GM06990 (cell line): ENCODE results near the gene VCAN.

ENCODE experiments used
- DNase-seq: peaks from one replicate; pipeline ENCODE4 v3.0.0-alpha.2; 2011; ENCODE audit not compliant: insufficient read length; ENCODE audit errors: extremely low read depth
- H3K27me3 ChIP-seq: replicated peaks from 2 replicates; pipeline ENCODE4 v1.6.0; 2011; ENCODE audit warnings: low read length; ENCODE audit not compliant: control insufficient read depth, insufficient read depth
- H3K36me3 ChIP-seq: 2 replicates; pipeline ENCODE4 v1.5.1; 2011; ENCODE audit warnings: low read length; ENCODE audit not compliant: control insufficient read depth, insufficient read depth
- H3K4me3 ChIP-seq: replicated peaks from 2 replicates; pipeline ENCODE4 v1.5.1; 2011; ENCODE audit warnings: low read depth, mild to moderate bottlenecking, control low read depth, low read length
- TF ChIP-seq, protein P1 (sequence below): IDR thresholded peaks from 2 replicates; pipeline ENCODE4 v1.5.1; 2011; ENCODE audit warnings: low read length, control low read depth, mild to moderate bottlenecking, inconsistent platforms; ENCODE audit not compliant: insufficient read depth, poor library complexity, severe bottlenecking

The VCAN gene

DNA sequence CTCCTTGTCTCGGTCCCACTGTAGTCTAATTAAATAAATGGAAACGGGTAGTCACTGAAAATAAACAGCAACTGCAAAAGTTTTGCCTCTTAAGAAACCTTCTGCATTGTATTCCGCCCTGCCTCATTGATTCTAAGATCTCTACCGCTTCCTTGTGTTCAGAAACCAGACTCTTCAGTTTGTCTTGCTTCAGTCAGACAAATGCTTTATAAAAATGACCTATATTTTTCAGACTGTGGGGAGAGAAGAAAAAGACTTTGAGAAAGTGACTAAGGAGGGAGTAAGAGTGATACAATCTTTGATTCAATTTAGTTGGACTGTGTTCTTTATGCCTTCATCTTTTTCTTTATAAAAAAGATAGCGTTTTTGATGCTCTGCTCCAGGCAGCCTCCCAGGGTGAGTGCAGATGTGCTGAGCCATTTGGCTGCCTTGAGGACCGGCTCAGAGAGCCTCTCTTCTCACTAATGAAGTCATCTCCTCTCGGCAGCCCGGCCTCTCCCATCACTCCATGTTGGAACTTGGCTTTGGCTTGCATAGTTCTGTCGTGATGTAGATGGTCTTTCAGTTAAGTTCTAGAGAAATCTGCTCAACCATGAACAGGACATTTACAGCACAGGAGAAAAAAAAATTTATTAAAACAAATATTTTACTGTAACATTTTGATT is 4.0 kb upstream of the VCAN start:
- TF ChIP-seq, protein P1, sequence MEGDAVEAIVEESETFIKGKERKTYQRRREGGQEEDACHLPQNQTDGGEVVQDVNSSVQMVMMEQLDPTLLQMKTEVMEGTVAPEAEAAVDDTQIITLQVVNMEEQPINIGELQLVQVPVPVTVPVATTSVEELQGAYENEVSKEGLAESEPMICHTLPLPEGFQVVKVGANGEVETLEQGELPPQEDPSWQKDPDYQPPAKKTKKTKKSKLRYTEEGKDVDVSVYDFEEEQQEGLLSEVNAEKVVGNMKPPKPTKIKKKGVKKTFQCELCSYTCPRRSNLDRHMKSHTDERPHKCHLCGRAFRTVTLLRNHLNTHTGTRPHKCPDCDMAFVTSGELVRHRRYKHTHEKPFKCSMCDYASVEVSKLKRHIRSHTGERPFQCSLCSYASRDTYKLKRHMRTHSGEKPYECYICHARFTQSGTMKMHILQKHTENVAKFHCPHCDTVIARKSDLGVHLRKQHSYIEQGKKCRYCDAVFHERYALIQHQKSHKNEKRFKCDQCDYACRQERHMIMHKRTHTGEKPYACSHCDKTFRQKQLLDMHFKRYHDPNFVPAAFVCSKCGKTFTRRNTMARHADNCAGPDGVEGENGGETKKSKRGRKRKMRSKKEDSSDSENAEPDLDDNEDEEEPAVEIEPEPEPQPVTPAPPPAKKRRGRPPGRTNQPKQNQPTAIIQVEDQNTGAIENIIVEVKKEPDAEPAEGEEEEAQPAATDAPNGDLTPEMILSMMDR = no peak
- Histone ChIP-seq H3K36me3 (no peaks in the 10 kb centered on the region), H3K4me3 (no peak overlapping the region), H3K27me3 (peaks cover 3% of the 10 kb centered on the region)
- DNase-seq = no peak

DNA sequence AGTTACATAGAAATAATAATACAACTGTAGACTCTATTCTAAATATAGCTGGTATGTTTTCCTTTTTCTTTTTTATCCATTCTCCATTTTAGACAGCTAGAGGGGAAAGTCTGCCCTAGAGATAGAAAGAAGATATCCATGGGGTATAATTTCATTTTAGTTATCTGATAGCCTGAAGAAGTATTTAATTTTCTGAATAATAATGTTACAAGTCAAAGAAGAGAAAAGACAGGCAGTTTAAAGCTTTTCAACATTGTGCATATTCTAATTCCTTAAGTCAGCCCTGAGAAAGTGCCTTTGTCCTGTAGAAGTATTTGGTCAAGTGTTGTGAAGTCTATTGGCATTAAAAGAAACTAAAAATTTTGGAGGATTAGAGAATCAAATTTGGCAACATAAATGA is 2.5 kb upstream of the VCAN start:
- no peak for DNase-seq

DNA sequence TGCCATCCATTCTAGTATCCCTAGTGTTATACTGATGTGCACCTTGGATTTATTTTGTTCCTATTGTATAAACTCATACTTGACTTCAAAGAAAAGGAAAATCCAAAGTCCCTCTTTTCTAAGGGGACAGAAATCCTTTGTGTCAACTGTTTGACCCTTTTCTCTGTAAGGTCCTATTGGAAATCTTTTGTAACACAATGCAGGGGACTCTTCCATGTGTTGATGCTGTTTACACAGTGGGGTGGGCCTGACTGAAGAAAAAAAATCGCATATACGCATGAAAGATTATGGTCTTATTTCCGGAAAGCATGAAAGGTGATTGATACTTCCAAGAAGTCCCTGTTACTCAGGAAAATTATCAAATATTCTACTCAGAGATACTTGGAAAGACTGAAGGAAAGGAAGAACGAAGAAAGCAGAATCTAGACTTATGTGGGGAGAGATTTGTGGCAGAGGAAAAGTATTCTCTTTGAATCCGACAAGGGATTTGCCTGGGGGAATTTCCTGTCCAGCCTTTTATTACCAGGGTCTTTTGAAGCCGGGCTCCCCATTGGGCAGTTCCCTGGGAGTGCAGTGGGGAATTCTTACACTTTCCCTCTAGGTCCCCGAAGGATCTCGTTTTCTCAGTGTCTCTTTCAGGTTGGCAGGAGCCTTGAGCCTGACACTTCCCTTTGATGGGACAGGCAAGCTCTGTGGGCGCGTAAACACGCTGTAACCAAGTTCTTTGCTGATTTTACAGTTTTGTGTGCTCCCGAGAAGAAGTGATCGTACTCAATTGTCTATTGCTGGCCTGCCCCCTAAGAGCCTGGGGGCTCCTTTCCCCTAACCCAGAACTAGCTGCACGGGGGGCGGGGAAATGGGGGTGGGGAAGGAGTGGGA is 779 bp upstream of the VCAN start:
- DNase-seq = no peak
- peaks cover 3% of the 10 kb centered on the region for H3K27me3 ChIP-seq
- H3K4me3 ChIP-seq = peak overlapping the region; percentile 63
- H3K36me3 ChIP-seq = no peaks in the 10 kb centered on the region
- TF ChIP-seq, protein P1 = no peak

More for the DNA sequence above, 2.5 kb upstream of the VCAN start:
- no peak overlapping the region for H3K4me3 ChIP-seq
- TF ChIP-seq, protein P1 = no peak
- H3K27me3 ChIP-seq = peaks cover 3% of the 10 kb centered on the region
- H3K36me3 ChIP-seq = no peaks in the 10 kb centered on the region

GRCh38 chr5:83472213-83472507 is 616 bp downstream of the VCAN start:
- H3K36me3 ChIP-seq = no peaks in the 10 kb centered on the region
- TF ChIP-seq, protein P1 = no peak
- H3K4me3 ChIP-seq = peak overlapping the region; percentile 63
- H3K27me3 ChIP-seq = peaks cover 3% of the 10 kb centered on the region
- DNase-seq = no peak

DNA sequence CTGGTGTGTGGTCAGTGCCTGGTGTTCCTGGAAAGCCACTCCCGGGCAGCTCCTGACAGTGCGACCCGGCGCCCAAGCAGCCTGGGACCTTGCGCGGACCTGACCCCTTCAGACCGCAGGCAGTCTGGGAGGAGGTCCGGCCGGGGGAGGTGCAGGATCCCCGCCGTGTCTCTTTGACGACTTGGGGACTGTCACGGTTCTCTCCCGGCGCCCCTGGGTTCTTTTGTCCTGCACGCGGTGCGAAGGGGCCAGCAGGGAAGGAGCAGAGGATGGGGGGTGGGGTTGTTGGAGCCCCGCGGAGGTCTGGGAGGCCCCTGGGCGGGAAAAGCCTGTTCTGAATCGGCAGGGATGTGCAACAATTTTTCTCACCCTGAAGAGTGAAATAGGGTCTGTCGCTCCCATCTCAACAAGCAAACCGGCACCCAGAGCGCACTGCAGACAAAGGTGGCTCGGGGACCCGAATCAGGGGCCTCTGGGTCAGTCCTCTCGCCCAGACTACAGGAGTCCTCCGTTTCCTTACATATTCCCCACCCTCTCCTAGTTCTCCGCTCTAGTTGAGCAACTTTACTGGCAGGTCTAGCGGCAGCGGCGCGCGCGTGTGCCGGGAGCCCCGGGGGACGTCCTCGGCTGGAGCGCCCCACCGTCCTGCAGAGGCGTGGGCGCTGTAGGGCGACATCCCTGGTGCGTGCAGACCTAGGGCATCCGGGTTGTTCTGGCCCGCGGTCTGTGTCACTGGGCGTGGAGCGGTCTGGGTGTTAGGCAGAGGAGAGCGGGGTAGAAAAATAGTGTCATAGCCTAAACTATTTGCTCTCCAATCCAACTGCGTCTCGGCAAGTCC is 1.2 kb downstream of the VCAN start:
- peak overlapping the region; percentile 63 for H3K4me3 ChIP-seq
- H3K36me3 ChIP-seq = no peaks in the 10 kb centered on the region
- peaks cover 3% of the 10 kb centered on the region for H3K27me3 ChIP-seq
- DNase-seq = peak; percentile 61
- TF ChIP-seq, protein P1 = peak; percentile 5
